Hepatocyte (in vitro differentiated cells): ENCODE results near the gene ZMYND10.

Experiments
- EZH2 ChIP-seq: fragments of 200-600 bp; sonication (generic); IDR thresholded peaks from 2 replicates; pipeline ENCODE4 v1.6.1; 2016; ENCODE audit warnings: antibody characterized with exemption, mild to moderate bottlenecking, borderline replicate concordance
- EZH2phosphoT487 ChIP-seq: fragments of 200-600 bp; sonication (generic); IDR thresholded peaks from one replicate; pipeline ENCODE4 v1.6.1; 2018; ENCODE audit warnings: antibody characterized with exemption, mild to moderate bottlenecking, low read depth, moderate library complexity; ENCODE audit not compliant: unreplicated experiment, severe bottlenecking
- TF ChIP-seq, protein P1 (sequence below): fragments of 200-600 bp; sonication (generic); IDR thresholded peaks from 2 replicates; pipeline ENCODE4 v1.5.1; 2016; ENCODE audit warnings: antibody characterized with exemption, mild to moderate bottlenecking; ENCODE audit not compliant: poor library complexity

DNA sequence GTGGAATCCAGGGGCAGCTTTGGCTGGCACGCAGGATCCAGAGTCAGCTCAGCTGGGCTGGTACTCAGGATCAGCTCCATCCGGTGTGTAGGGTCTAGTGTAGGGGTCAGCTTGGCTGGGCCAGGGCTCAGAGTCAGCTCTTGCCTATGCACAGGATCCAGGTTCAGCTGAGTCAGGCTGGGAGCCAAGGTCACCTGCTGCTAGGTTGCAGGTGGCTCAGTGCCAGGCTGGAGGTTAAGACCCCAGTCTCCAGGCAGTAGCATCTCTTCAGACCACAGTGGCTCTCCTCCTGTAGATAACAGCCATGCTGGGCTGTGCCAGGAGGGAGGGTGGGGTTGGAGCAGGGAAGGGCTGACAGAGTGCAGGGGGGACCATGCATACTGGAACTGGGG, 48.2 kb downstream of the ZMYND10 start:
- TF ChIP-seq, protein P1, sequence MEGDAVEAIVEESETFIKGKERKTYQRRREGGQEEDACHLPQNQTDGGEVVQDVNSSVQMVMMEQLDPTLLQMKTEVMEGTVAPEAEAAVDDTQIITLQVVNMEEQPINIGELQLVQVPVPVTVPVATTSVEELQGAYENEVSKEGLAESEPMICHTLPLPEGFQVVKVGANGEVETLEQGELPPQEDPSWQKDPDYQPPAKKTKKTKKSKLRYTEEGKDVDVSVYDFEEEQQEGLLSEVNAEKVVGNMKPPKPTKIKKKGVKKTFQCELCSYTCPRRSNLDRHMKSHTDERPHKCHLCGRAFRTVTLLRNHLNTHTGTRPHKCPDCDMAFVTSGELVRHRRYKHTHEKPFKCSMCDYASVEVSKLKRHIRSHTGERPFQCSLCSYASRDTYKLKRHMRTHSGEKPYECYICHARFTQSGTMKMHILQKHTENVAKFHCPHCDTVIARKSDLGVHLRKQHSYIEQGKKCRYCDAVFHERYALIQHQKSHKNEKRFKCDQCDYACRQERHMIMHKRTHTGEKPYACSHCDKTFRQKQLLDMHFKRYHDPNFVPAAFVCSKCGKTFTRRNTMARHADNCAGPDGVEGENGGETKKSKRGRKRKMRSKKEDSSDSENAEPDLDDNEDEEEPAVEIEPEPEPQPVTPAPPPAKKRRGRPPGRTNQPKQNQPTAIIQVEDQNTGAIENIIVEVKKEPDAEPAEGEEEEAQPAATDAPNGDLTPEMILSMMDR: no peak
- TF ChIP-seq EZH2phosphoT487 (no peak), EZH2 (no peak)
